Adipose tissue (tissue), 3 donors: Measurements from ENCODE around the gene IGFALS. TPM values are rescaled to one million over a fixed set of nuclear protein-coding genes. Genes with fewer than 3 reads are reported as not detected.

Experiments used
- H3K27ac ChIP-seq: one replicate; pipeline ENCODE4 v1.5.1; 2013; ENCODE audit warnings: low read depth, low read length
- WGBS, 3 donors: extraction: QIAGEN DNeasy Blood & Tissue Kit; methylation state at CpG; one replicate each; pipeline ENCODE4 v1.1.7; 2013; 5-methylcytosine and 5-hydroxymethylcytosine counted together
- polyA plus RNA-seq, 3 donors: library from polyadenylated mRNA; stranded (reverse); fragments of 200-250 nt; gene quantifications; one replicate each; pipeline ENCODE4 v1.2.3, GENCODE V29; 2013
- donor health status: healthy with polysubstance abuse.
- donor health status: Bipolar disorder and iron deficiency.
- donor health status: healthy.

IGFALS gene
- polyA plus RNA-seq, 3 donors: 0.45 to 1.5 (median 1.4) TPM

DNA sequence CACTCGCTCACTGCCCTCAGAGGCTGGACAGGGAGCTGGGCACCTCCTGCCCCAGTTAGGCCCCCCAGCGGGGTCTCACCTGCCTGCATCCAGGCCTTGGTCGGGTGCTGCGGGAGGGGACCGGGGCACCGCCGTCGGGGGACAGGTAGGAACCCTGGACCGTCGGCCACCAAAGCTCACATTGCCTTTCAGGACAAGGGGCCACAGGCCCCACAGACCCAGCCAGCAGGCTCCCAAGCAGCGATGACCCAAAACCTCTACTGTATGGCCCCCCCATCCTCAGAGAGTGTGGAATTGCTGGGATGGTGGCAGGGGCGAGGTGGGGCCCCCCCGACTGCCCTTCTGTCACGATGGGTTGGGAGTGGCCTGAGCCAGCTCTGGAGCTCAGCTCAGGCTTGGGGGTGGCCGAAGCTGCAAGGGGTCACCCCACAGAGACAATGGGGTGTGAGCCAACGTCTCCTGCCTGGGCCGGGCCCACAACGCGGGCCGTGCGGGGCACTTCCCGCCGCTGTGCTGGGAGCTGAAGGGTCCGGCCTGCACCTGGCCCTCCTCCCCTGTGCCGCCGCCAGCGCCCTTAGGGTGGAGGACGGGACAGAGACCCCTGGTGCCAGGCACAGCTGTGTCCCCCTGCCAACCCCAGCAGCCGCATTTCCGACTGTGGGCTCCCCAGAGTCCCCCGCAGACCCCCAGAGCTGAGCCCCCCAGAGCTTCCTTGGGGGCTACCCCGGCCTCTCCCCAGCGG is 498 bp downstream of the IGFALS start:
- 67 to 87% (median 78%) methylated on average over 30 to 33 of the region's 33 CpGs for WGBS, 3 donors

DNA sequence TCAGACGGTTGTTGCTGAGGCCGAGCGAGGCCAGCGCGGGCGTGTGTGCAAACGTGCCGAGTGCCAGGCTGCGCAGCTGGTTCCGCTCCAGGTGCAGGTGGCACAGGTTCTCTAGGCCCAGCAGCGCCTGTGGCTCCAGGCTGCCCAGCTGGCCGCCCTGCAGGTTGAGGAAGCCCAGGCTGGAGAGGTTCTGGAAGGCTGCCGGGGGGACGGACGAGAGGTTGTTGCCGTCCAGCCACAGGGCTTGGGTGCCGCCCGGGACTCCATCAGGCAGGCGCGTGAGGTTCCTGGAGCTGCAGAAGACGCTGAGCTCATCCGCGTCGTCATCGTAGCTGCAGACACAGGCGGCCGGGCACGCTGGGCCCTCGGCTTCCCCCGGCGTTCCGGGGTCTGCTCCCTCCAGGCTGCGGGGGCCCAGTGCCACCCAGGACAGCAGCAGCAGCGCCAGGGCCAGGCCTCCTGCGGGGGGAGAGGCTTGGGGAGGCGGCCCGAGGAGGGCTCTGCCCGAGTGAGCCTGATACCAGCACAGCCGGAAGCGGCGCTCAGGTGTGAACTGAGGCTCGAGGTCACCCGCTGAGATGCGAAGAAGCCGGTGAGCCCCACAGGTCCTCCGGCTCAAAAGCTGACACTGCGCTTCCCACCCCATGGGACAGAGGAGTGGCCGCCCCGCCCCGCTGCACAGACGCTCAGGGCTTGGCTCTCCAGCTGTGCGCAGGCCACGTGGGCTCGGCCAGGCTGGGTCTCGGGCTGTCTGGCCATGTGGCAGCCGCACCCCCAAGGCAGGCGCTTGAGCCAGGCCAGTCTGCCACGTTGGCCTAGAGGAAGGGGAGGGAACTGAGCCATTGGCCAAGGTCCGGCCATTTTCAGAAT is 1.3 kb downstream of the IGFALS start:
- H3K27ac ChIP-seq: no peak overlapping the region

More for the DNA sequence above, 498 bp downstream of the IGFALS start:
- H3K27ac ChIP-seq: no peak overlapping the region

DNA sequence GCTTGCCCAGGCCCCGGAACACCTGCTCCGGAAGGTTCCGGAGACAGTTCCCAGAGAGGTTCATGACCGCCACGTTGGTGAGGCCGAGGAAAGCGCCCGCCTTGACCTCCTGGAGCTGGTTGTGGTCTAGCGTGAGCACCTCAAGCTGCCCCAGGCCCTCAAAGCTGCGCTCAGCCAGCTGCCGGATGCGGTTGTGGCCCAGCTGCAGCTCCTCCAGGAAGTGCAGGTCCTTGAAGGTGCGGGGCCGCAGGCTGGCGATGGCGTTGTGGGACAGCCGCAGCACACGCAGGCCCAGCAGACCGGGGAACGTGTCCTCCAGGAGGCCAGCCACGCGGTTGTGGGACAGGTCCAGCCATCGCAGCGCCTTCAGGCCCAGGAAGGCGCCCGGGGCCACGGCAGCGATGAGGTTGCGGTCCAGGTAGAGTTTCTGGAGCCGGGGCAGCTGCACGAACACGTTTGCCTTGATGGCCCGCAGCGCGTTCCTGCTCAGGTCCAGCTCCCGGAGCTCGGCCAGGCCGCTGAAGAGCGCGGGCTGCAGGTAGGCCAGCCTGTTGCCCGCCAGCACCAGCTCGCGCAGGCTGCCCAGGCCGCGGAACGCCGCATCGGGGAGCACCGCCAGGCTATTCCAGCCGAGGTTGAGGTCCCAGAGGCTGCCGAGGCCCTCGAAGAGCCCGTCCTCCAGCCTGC is 2.1 kb downstream of the IGFALS start:
- no peak overlapping the region for H3K27ac ChIP-seq
- 92 to 95% (median 94%) methylated on average over 51 to 53 of the region's 53 CpGs for WGBS, 3 donors

More for the DNA sequence above, 1.3 kb downstream of the IGFALS start:
- 86 to 92% (median 91%) methylated on average over 59 of the region's 59 CpGs for WGBS, 3 donors

DNA sequence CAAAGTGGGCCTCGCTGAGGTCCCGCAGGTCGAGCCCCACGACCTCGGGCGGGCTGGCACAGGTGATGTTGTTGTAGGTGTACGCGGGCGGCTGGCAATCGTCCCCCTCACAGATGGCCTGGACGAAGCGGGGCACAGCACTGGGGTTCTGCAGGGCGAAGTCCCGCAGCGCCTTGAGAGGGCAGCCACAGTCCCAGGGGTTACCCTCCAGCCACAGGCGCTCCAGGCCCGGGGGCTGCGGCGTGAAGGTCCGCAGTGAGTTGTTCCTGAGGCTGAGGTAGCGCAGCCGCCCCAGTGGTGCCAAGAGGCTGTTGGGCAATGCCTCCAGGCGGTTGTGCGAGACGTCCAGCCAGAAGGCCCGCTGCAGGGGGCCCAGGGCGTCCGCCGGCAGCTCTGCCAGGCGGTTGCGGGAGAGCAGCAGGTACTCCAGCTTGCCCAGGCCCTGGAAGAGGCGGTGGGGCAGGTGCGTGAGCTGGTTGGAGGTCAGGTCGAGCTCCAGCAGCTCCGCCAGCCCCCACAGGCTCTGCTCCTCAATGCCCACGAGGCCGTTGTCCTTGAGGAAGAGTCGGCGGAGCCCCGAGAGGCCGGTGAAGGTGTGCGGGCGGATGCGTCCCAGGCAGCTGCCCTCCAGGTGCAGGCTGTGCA is 2.8 kb downstream of the IGFALS start:
- H3K27ac ChIP-seq: no peak overlapping the region
- 87 to 93% (median 91%) methylated on average over 42 to 44 of the region's 44 CpGs for WGBS, 3 donors

DNA sequence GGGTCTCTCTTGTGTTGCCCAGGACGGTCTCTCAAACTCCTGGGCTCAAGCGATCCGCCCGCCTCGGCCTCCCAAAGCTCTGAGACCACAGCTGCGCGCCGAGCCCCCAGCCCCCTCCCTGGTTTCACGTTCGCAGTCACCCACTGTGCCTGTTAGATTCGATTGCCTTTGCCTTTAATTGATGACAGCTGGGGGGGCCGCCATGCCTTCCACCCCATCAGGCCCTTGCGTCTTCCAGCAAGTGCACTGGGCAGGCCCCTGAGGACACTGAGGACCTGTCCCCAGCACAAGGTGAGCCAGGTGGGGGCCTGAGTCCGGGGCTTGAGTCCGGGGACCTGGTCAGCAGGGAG is 3.3 kb downstream of the IGFALS start:
- 92 to 95% (median 94%) methylated on average over 13 to 15 of the region's 15 CpGs for WGBS, 3 donors

DNA sequence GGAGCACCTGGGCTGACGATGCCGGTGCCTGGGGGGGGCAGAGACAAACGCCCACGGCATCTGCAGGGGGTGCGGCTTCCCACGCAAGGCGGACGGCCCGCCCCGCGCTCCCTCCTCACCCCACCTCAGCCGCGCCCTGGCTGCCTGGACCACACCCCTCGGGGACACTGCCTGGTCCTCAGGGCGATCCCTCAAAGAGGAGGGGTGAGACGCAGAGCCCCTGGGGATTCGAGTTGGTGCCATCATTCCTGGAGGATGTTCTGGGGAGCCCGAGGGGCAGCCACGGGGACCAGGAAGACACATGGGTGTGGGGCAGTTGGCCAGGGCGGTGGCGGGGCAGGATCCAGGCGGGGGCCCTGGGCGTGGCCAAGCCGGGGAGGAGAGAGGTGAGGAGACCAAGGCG is 3.9 kb downstream of the IGFALS start:
- H3K27ac ChIP-seq: no peak overlapping the region
- WGBS, 3 donors: 79 to 89% (median 86%) methylated on average over 17 to 25 of the region's 25 CpGs

More for the DNA sequence above, 3.3 kb downstream of the IGFALS start:
- no peak overlapping the region for H3K27ac ChIP-seq

DNA sequence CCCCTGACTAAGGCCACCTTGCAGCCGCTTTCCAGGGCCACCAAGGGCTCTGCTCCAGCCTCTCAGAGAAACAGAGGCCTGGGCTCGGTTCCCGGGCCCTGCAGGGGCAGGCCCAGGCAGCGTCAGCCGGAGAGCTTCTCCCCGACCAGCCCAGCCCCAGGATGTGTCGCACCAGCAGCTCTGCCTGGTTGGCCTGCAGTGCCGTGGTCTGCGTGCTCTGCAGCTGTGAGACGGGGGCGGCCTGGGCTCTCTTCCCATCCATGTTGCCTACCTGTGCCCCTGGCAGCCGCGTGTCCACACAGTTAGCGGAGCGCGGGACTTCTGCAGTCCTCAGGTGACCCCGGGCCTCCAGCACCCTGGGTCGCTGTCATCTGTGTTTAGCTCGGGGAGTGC is 4.8 kb downstream of the IGFALS start:
- 62 to 75% (median 70%) methylated on average over 19 of the region's 19 CpGs for WGBS, 3 donors
- no peak overlapping the region for H3K27ac ChIP-seq

DNA sequence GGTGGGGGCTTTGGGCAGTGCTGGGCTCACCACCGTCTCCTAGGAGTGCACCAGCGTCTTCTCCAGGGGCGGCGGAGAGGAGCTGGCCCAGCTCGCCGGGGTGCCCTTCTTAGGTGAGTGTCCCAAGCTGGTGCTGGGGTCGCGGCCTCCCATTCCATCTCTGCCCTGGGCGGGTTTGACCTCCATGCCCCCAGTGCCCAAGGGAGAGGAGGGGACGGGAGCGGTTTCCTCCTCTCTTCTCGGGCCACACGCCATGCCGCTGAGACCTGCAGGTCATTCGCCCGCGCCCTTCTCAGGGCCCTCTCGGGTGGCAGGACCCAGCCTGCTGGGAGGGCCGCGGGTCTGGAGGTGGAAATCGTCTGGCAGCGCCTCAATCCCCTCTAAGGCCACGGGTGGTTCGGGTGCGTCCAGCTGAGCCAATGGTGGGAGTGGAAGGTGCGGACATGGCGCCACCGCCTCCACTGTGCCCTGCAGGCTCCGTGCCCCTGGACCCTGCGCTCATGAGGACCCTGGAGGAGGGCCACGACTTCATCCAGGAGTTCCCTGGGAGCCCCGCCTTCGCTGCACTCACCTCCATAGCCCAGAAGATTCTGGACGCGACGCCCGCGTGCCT is 5.3 kb downstream of the IGFALS start:
- no peak overlapping the region for H3K27ac ChIP-seq
- WGBS, 3 donors: 88 to 93% (median 90%) methylated on average over 38 of the region's 38 CpGs

DNA sequence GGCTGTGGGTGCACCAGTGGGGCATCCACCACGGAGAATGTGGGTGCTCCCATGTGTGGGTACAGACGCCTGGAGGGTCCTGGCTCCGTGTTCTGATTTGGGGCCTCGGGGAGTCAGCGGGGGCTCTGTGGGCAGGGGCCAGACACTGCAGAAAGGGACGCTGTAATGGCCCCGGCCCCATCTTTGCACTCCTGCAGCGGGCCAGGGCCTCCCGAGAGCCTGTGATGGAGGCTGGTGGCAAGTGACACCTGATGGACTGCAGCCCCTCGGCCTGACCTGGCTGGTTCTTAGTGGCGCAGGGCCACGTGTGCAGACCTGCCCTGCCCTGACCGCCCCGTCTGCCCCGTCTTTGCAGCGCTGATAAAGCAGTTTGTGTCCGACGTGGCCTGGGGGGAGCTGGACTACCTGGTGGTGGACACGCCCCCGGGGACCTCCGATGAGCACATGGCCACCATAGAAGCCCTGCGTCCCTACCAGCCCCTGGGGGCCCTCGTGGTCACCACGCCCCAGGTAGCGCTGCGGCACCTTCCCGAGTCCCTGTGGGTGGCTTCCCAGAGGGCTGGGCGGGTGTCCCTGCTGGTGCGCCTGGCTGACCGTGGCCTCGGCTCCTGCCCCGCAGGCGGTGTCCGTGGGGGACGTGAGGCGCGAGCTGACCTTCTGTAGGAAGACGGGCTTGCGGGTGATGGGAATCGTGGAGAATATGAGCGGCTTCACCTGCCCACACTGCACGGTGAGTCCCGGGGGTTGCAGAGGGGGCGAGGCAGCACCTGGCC is 6.0 kb downstream of the IGFALS start:
- no peak overlapping the region for H3K27ac ChIP-seq
- WGBS, 3 donors: 92 to 95% (median 92%) methylated on average over 40 to 44 of the region's 44 CpGs

DNA sequence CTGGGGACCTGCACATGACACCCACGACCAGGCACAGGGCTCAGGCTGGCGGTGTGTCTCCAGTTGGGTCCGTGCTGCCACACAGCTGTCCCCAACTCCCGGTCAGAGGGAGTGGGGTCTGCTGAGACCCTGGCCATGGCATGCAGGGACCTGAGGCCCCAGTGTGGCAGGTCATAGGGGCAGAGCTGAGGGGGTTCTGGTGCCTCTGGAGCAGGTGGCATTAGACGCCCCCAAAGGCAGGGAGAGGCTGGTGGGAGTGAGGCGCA is 6.5 kb downstream of the IGFALS start:
- WGBS, 3 donors: 85 to 91% (median 86%) methylated on average over 6 of the region's 6 CpGs
- H3K27ac ChIP-seq: no peak overlapping the region

DNA sequence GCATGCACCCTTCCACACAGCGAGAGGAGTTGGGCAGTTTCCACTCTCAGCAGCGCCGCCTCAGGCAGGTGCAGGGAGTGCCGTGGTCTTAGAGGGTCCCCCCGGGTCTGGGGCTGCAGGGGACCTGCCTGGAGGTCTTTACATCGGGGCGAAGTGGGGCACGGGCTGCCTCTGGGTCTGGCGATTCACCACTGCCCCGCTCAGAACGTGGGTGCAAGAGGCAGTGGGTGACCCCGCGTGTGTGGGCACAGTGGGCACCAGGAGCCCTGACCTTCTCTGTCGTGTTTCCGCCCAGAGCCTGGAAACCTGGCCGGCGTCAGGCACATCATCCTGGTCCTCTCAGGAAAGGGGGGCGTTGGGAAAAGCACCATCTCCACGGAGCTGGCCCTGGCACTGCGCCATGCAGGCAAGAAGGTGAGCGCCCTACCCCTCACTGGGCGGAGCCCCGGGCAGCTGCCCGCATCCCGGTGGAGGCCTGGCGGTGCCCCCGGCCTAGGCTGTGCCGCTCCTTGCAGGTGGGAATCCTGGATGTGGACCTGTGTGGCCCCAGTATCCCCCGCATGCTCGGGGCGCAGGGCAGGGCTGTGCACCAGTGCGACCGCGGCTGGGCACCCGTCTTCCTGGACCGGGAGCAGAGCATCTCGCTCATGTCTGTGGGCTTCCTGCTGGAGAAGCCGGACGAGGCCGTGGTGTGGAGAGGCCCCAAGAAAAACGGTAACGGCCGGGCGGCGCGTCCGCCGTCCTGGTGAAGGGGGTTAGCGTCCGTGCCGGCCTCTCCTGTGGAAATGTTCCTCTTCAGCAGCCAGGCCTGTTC is 7.1 kb downstream of the IGFALS start:
- 82 to 90% (median 88%) methylated on average over 45 to 51 of the region's 51 CpGs for WGBS, 3 donors
- no peak overlapping the region for H3K27ac ChIP-seq

DNA sequence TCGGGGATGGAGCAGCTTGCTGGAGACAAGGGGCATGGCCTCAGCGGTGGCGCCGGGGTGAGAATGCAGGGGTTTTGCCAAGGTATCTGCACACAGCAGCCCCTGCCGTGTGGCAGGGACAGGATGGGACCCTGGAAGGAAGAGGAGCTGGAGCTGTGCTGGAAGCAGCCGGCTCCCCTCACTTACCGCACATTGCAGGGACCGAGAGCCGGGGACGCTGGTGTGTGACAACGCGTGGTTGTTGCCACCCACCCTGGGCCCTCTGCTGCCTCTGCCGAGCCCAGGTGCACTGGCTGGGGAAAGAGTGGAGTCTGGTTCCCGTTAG is 7.7 kb downstream of the IGFALS start:
- H3K27ac ChIP-seq: no peak overlapping the region
- WGBS, 3 donors: 87 to 89% (median 88%) methylated on average over 14 of the region's 14 CpGs

DNA sequence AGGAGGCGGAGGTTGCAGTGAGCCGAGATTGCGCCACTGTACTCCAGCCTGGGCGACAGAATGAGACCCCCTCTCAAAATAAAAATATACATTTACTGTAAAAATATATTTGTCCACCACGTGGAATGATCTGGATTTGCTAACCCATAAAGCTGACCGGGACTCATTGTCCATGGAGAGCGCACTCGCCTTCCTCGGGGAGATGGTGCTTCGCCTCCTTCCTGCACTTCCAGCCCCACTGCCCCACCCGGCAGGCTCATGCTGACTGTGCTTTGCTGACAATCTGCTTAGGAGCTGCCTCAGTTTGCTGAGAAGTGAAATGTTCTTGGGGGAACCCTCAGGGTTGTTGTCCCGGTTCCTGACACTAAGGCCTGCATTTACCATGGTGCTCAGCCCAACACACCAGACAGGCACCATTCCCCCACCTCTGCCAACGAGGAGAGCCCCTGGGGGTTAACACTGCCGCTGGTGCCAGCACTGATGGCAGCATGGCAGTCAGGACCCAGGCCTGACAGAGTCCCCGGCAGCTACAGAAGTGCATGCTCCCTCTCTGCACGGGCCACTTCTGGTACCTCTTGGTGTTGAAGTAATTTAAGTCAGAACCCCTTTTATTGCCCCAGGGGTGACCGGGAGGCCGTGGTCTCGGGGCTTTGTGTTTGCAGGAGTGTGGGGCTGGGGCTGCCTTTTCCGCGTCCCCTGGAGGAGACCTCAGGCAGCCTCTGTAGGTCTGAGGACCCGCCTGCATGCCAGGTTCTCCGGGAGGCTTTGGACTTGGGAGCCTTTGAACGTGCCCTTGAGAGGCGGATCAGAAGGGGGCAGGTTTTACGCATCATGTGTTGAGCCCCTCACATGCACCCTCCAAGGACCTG is 8.3 kb downstream of the IGFALS start:
- WGBS, 3 donors: 84 to 88% (median 85%) methylated on average over 26 of the region's 26 CpGs
- no peak overlapping the region for H3K27ac ChIP-seq

DNA sequence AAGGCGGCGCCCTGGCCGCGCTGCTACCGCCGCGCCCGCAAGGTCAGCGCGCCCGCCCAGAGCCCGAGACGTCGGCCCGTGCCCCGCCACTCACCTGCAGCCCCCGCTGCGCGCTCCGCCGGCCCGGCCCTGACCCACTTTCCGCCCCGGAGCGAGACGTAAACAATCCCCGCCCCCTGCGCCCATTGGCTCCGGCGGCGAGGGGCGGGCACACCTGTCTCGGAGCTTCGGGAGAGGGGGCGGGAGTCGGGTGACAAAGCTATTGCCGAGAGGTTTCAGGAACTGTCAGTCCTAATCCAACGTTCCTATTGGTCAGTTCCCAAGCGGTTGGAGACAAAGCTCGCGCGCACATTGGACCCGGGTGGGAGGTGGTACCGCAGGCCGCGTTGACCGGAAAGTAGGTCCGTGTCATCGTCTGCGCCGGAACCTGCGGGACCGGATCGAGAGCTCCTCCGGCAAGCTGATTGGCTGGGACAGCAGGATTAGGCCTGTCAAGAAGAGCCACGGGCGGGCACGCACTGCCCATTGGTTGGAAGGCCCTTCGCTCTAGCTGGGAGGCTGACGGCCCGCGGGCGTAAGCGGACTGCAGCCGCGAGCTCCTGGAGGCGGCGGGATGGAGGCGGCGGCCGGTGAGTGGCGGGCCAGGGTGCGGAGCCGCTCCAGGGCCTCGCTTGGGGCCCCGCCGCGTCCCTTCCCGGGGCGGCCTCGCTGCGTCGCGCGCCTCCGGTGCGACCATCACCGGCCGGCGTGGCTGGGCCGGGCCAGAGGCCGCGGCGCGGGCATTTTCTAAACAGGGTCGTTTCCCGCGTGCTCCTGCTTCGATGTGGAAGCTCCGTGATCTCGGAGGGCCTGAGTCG is 10.9 kb downstream of the IGFALS start, which contains the start of the genes NUBP2 and SPSB3:
Gene NUBP2, plus strand, starts transcription at position 553 of the 857 bp plus-strand sequence. Its CDS starts 61 bp downstream, at position 614.
Gene SPSB3, minus strand, starts transcription at position 164 of the 857 bp plus-strand sequence. CDS start 1,088 bp downstream, outside the sequence.
- WGBS, 3 donors: 0% methylated on average over 78 to 102 of the region's 102 CpGs
- H3K27ac ChIP-seq: peak within 1 kb of the TSS; percentile 70

DNA sequence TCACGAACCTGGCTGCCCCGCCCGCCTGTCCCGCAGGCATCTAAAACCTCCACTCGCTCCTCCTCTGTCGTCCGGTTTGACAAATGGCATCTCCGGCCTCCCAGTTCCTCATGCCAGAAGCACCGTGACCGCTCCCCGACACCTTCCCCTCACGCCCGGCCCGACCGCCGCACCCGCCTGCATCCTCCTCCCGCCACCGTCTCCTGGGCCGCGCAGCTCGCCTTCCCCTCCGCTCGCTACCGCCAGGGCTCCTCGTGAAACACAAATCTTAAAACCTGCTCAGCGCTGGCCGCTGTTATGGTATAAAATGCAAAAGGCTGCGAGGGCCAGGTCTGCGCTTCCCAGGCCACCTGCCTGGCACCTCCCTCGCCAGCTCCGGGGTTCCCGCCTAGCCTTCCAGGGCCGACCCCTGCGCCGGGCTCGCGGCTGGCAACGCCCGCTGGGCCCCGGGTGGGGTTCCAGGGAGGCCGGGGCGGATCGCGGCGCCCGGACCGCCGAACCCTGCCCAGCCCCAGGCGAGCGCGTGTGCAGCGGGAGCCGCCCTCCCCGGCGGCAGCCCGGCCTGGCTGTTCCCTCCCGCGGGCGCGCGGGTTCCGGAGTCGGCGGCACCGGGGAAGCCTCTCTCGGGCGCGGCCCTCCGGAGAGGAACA is 11.6 kb downstream of the IGFALS start:
- no peak overlapping the region for H3K27ac ChIP-seq
- 1% methylated on average over 55 to 70 of the region's 70 CpGs for WGBS, 3 donors
